Coronary artery (tissue), 2 donors: Measurements from ENCODE around the gene NUDT15.

Source experiments
- DNase-seq: peaks from one replicate; pipeline ENCODE4 v3.0.0-alpha.2; 2017; ENCODE audit warnings: low spot score
- H3K27ac ChIP-seq, 2 donors: fragments of 200-600 bp; sonication (generic); one replicate each; pipeline ENCODE4 v1.5.1; 2016 to 2019
- H3K4me3 ChIP-seq: fragments of 200-600 bp; sonication (generic); 2 replicates; pipeline ENCODE4 v1.5.1; 2016; ENCODE audit warnings: mild to moderate bottlenecking, moderate library complexity
- TF ChIP-seq, protein P1 (sequence below): fragments of 200-600 bp; sonication (generic); IDR thresholded peaks from one replicate; pipeline ENCODE4 v1.5.1; 2019; ENCODE audit warnings: antibody characterized with exemption

The NUDT15 gene

GRCh38 chr13:48012668-48013067 is 24.9 kb upstream of the NUDT15 start:
- DNase-seq: no peak
- no peak overlapping the region for H3K27ac ChIP-seq
- no peak overlapping the region for H3K4me3 ChIP-seq
- TF ChIP-seq, protein P1, sequence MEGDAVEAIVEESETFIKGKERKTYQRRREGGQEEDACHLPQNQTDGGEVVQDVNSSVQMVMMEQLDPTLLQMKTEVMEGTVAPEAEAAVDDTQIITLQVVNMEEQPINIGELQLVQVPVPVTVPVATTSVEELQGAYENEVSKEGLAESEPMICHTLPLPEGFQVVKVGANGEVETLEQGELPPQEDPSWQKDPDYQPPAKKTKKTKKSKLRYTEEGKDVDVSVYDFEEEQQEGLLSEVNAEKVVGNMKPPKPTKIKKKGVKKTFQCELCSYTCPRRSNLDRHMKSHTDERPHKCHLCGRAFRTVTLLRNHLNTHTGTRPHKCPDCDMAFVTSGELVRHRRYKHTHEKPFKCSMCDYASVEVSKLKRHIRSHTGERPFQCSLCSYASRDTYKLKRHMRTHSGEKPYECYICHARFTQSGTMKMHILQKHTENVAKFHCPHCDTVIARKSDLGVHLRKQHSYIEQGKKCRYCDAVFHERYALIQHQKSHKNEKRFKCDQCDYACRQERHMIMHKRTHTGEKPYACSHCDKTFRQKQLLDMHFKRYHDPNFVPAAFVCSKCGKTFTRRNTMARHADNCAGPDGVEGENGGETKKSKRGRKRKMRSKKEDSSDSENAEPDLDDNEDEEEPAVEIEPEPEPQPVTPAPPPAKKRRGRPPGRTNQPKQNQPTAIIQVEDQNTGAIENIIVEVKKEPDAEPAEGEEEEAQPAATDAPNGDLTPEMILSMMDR: no peak

DNA sequence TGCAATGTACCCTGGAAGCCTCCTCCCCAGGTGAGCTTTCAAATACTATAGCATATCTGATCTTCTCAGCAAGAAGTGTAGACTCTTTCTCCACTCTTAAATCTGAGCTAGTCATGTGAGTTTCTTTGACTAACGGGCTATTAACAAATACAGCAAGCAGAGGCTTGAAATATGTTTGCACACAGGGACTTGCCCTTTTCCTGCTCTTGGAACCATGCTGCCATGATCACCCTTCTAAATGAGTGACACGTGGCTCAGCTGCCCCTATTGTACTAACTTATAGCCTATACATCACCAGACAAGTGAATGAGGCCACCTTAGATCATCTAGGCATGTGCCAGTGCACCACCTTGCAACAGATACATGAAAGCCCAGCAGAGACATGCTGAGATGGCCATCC is 23.2 kb upstream of the NUDT15 start:
- DNase-seq: no peak
- TF ChIP-seq, protein P1: no peak
- Histone ChIP-seq H3K27ac (no peak overlapping the region), H3K4me3 (no peak overlapping the region)

DNA sequence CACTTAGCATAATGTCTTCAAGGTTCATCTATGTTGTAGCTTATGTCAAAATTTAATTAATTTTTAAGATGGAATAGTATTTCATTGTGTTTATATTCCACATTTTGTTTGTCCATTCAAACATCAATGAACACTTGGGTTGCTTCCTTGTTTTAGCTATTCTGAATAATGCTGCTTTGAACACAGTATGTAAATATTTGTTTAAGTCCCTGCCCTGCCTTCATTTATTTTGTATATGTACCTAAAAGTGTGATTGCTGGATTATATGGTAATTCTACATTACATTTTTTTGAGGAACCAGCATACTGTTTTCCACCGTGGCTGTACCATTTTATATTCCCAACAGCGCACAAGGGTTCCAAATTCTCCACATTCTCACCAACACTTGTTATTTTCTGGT is 18.9 kb upstream of the NUDT15 start:
- no peak for DNase-seq
- H3K27ac ChIP-seq: no peak overlapping the region
- TF ChIP-seq, protein P1: no peak
- H3K4me3 ChIP-seq: no peak overlapping the region

- no peak overlapping the region for H3K4me3 ChIP-seq
- no peak overlapping the region for H3K27ac ChIP-seq
- TF ChIP-seq, protein P1: no peak
- DNase-seq: no peak
Observed at GRCh38 chr13:48019796-48020195, 17.7 kb upstream of the NUDT15 start.

GRCh38 chr13:48028066-48028465 is 9.5 kb upstream of the NUDT15 start:
- Histone ChIP-seq H3K4me3 (no peak overlapping the region), H3K27ac (no peak overlapping the region)
- TF ChIP-seq, protein P1: no peak
- no peak for DNase-seq

DNA sequence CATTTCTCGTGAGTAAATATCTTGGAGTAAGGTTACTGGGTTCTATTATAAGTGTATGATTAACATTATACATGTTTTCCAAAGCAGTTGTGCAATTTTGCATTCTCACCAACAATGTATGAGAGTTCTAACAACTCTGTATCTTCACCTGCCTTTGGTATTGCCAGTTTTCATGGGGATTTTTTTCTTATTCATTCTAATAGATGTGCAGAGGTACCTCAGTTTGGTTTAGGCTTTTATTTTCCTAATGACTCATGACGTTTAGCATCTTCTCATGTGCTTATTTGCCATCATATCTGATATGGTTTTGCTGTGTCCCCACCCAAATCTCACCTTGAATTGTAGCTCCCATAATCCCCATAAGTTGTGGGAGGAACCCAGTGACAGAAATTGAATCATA is 7.7 kb upstream of the NUDT15 start:
- Histone ChIP-seq H3K27ac (no peak overlapping the region), H3K4me3 (no peak overlapping the region)
- no peak for DNase-seq
- TF ChIP-seq, protein P1: no peak

DNA sequence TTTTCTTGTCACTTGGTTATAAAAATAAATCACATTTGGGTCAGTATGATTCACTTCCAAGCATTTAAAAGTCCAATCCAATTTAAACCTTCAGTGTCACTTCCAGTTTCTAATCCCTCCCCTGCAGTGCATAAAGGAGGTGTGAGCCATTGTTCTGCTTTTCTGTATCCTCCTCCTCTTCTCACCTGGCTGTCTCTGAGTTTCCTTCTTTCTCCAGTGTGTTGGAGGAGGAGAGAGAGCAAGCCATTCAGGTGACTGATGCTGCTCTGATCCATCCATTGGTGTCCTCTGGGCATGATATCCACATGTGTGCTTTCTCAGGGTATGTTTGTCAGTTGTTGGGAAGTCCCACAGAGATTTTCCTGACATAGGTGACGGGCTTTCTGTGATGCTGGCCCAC is 1.2 kb downstream of the NUDT15 start:
- Histone ChIP-seq H3K4me3 (no peak overlapping the region), H3K27ac (no peak overlapping the region)
- TF ChIP-seq, protein P1: no peak
- no peak for DNase-seq
